Fibroblast of skin of scalp (primary cell): ENCODE results near the gene NME4.

ENCODE experiments used
- DNase-seq: peaks from one replicate; pipeline ENCODE4 v3.0.0-alpha.2; 2013

The NME4 gene

DNA sequence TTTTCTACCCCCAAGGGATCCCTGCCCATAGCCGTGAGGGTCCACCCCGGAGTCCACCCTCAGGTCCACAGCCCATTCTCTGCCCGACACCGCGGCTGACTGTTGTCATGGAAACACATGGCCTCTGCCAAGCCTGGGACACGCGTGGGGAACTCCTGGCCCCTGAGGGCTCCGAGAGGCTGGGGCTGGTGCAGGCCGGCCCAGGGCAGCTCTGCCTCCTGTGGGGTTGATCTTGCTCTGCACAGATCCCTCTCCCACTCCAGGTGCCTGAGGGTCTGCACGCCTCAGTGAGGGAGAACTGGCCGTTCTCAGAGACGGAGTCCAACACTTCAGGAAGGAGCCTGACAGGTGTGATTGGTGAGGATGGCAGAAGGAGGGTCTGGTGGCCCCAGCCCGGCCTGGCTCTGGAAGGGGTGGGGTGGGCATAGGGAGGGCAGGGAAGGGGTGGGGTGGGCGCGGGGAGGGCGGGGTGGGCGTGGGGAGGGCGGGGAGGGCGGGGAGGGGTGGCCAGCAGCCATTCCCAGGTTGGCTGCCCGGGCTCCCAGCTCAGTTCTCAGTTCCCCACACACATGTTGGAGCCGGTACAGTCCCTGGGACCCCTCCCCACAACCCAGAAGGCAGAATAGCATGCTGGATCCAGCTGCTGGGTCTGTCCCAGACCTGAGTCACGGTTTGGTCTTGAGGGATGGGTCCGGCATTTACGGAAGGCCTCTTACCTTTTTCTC is 33.1 kb upstream of the NME4 start:
- DNase-seq: no peak

GRCh38 chr16:364595-365491 is 32.2 kb upstream of the NME4 start:
- DNase-seq: no peak

- DNase-seq: no peak
Measured at GRCh38 chr16:366476-366875, 30.5 kb upstream of the NME4 start.

DNA sequence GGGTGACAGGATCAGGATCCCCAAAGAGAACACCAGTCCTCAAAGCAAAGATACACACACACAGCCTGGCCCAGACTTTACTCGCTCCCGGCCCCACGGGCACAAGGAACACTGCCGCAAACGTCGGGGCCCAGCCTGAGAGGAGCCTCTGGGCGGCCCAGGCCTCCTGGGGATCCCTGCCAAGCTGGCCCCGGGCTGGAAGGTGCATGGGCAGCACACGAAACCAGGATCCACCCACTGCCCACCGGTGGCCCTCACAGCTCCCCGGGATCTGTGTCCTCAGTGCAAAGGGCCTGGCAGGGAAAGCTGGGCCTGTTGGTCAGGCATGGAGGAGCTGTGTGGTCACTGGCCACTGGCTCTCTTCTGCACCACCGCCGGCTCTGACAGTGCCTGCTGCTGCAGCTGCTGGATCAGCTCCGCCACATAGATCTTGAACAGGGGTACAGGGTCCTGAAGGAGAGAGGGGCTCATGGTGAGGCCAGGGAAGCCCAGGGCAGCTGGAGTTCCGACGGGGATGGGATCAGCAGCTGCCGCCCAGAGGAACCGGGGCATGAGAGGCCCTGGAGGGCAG is 29.6 kb upstream of the NME4 start:
- DNase-seq: no peak

DNA sequence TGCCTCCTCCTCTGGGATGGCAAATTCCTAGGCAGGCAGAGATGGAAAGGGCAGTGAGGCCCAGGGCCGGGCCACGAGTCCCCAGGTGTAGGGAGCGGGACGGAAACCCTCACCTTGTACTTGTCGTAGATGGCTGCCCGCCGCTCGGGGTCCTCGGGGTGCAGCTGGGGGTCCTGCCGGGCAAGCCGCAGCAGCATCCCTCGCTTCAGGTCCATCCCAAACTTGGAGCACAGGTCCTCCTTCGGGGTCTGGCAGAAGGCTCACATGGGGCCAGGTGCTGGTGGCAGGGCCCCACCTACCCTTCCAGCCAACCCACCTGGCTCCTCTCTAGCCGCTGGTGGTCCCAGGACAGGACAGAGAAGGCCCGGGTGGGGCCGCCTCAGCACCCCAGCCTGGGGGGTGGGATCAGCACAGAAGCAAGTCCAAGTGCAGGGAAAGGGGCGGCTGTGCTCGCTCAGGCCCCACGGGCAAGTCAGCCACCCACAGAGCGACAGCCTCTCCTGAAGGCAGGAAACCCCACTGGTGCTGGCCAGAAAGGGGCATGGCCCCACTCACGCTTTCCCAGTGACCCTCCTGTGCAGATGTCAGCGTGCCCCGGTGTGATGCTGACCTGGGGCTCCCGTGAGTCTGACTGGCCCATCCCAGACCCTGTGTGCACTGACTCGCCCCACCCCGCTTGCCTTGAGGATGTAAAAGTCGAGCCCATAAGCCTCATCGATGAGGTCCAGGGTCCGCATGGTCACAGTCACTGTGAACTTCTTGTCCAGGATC is 28.4 kb upstream of the NME4 start:
- no peak for DNase-seq

- no peak for DNase-seq
Measured at GRCh38 chr16:369275-369865, 27.6 kb upstream of the NME4 start.

DNA sequence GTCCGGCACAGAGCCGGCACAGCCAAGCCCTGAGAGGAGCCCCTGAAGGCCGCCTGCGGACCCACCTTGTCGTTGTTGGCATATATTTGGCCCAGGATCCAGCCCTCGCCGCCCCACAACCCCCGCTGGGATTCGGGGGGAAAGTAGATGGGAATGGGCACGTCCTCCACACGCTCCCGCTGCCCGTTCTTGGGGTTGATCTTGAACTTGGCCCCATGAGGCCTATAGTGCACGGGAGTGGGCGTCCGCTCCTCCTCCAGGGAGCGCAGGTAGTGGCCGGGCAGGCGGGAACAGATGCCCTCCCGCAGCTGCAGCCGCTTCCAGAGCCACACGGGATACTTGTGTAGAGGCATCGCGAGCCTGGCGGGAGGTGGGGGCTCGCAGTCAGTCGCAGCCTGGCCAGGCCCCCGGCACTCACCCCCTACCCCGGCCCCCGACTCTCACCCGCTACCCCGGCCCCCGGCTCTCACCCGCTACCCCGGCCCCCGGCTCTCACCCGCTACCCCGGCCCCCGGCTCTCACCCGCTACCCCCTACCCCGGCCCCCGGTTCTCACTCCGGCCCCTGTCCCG is 27.0 kb upstream of the NME4 start:
- DNase-seq: no peak

GRCh38 chr16:370443-370842 is 26.6 kb upstream of the NME4 start, which contains the start of gene MRPL28:
Gene MRPL28 (minus strand): TSS chr16:370538. CDS start chr16:370218, 320 bp downstream.
- peak; percentile 96 for DNase-seq

GRCh38 chr16:370979-371514 is 26.0 kb upstream of the NME4 start:
- DNase-seq: no peak

- no peak for DNase-seq
Measured at GRCh38 chr16:371515-372301, 25.3 kb upstream of the NME4 start.

GRCh38 chr16:372302-372983 is 24.6 kb upstream of the NME4 start:
- no peak for DNase-seq

DNA sequence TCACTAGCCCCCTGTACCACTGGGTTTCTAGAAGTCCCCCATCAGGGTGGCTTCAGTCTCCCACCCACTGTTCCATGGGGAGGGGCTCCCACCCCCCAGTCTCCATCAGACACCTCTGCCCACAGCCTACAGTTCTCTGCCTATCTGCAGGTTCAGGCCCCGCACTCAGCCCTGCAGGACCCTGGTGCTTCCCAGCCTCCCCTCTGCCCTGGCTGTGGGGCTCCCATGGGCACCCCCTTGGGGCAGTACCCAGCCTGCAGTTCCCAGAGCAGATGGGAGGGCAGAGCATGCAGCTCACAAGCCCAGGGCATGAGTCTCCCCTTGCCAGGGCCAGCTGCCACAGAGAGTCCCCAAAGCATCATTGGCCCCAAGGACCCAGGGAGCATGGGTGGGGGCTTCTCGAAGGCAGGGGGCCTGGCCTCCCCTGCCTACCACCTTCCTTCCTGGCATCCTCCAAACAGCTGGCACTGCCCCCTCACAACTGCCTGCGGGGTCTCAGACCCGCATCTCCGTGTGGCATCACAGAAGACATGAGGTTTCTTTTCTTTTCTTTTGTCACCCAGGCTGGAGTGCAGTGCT is 23.9 kb upstream of the NME4 start:
- DNase-seq: no peak

GRCh38 chr16:373848-374615 is 23.0 kb upstream of the NME4 start:
- DNase-seq: no peak

DNA sequence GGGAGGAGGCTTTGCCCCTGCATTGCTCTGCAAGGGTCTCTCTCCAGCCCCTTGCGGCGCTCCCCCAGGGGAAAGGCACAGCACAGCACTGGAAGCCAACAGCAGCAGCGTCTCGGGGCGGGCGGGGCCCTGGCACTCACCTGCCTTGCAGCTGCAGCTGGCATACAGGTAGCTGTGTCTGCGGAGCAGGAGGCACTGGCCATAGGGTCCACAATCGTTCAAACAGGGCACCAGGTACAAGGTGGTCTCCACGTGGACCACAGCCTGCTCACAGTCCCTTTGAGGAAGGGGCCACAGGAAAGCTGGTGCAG is 22.4 kb upstream of the NME4 start:
- no peak for DNase-seq

GRCh38 chr16:375212-375611 is 21.8 kb upstream of the NME4 start:
- DNase-seq: no peak

GRCh38 chr16:375927-376816 is 20.8 kb upstream of the NME4 start:
- DNase-seq: no peak

DNA sequence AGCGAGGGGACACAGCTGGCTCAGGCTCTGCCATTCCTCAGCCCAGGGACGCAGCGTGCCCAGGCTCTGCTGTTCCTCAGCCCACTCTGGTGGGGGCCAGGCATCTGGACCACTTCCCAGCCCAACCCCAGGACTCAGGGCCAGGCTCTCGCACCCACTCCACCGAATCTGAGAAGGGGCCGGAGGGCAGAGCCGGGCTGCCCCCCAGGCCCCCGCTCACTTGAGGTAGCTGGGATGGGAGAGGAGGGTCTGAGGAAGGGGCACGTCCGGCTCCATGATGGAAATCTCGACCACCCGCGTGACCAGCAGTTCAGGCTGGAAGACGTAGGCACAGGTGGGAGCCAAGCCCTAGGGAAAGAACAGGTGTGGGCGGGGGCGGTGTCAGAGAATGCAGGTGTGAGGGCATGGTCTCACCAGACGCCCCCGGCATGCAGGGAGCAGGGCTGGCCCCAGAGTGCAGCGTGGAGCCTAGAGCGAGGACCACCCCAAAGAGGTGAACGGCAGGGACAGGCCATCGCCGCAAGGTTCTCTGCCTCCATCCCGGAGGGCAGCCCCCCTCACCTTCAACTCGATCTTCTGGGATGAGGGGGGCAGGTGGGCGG is 20.1 kb upstream of the NME4 start:
- no peak for DNase-seq
